ENCODE measurements around the gene GPS1.

The GPS1 gene

DNA sequence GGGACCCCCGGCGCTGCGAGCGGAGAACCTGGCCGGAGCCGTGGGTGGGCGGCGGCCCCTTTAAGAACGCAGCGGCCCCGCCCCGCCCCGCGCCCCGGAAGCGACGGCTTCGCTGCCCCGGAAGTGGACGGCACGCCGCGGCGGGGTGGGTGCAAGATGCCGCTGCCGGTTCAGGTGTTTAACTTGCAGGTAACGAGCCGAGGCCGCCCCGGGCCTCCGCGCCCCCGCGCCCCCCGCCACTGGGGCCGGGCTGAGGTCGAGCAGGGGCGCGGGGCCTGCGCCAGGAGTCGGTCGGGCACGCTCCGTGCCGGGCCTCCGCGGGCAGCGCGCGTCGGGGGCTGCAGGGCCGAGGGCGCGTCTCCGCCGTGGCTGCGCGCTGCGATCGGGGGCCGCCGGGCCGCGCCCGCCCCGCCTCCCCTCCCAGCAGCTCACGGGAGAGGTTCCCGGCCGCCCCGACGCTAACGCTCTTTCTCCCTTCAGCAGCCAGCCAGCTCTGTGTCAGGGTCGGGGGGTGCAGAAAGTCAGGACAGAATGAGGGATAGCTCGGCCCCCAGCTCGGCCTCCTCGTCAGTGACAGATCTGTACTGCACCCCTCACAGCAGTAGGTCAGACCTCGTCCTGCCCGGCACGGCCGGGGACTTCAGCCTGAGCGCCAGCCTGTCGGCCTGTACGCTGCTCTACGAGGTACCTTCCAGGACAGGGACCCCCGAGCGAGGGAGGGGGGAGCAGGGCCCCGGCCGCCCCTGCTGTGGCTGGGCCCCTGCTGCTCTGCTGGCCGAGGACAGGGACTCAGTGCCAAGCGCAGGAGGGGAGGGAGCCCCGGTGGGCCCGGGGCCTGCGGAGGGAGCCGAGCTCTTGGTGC lies at the start of gene GPS1, which contains the start of gene RFNG:
GPS1 (plus strand) TSS at position 123 of the 862 bp plus-strand sequence; CDS start at position 157, 34 bp downstream.
RFNG (minus strand) TSS at position 36 of the 862 bp plus-strand sequence. CDS start 45 bp downstream, outside the sequence.
- peak; percentile 33 for DNase-seq

DNA sequence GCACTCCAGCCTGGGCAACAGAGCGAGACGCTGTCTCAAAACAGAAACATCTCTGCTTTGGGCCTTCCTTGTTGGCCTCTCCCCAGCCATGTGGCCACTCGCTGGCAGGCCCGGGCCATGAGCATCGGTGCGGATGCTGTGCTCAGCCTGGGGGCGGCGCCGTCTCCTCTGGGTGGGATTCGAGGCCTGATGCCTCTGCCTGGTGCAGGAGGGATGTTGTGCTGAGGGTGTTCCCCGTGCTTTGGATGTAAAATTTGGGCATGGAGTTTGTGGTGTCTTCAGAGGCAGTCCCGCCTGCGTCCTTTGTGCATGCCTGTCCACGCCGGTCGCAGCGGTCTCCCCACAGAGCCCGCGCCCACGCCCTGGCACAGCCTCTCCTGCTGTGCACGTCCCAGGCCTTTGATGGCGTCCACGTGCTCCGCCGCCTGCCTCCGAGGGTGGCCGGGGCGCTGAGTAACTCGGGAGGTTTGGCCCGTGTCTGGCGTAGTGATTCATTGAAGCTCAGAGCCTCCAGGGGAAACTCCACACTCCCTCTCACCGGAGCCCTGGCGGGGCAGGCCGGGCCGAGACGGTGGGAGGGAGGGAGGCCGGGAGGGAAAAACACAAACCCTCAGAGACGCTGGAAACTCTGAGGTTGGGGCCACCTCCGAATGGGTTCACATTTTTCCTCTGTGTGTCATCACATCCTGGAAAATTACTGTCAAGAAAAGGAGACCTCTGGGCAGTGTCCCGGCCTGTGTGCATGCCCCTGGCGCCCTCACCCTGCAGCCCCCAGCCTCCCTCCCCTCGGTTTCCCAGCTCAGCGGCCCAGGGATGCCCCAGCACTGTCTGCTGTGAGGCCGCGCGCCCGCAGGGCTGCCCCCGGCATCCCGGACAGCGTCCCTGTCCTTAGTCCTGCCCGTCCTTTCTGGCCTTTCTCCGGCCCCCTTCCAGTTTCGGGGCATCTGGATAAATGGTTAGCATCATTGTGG lies 48.0 kb upstream of the GPS1 start:
- DNase-seq = peak; percentile 97

DNA sequence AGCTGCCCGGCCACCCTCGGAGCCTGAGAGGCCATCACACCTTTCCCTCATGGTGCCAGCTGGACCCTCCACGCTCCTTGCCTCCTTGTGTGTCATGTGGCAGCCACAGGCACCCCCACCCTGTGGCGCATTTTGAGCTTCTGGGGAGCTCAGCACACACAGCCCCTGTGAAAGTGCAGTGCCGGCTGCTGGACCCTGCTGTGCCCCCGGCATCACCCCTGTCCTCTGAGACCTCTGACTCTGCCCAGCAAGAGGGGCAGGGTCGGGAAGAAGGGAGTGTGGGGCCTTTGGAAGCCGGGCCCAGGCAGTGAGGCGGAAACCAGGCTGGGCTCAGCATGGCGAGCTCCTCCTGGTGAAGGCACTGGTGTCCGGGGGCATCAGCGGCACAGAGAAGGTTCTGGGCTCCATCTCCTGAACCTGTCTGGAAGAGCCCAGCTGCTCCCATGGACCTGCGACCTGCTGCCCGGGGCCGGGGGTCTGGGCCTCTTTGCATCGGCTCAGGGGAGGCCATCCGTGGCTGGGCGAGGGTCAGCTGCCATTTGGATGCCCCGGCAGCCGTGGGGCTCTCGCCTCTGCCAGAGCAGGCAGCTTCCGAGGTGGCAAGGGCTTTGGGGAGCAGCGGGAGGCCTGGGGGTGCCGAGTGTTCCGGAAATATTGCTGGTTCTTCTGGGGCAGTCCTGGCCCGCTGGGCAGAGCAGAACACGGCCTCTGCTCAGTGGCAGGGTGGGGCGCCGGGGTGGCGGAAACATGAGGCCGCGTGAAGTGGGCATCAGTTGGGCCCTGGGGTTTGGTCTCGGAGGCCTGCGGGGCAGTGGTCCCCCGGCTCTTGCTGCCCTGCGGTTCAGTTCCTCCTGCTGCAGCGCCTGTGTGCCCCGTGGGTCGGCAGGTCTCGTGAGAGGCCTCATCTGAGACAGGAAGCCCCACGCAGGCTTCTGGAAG lies 46.9 kb upstream of the GPS1 start:
- DNase-seq = no peak

DNA sequence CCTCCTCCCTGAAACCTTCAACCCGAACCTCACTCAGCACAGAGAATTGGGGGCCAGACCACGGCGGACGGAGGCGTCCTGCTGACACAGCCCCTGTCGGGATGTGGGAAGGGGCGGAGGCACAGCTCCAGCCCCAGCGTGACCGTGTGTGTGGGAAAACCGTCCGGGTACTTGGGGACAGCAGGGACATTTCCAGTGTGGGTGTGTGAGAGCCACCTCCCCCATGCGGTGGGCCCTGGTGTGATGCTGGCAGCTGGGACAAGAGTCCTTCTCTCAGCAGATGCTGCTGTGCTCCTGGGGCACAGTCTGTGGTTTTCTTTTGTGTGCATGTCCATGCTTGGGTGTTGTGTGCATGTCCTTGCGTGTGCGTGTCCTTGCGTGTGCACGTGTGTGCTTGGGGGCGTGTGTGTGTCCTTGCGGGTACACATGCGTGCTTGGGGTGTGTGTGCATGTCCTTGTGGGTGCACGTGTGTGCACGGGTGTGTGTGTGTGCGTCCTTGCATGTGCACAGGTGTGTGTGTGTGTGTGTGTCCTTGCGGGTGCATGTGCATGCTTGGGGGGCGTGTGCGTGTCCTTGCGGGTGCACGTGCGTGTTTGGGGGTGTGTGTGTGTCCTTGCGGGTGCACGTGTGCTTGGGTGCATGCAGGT lies 45.9 kb upstream of the GPS1 start:
- no peak for DNase-seq

DNA sequence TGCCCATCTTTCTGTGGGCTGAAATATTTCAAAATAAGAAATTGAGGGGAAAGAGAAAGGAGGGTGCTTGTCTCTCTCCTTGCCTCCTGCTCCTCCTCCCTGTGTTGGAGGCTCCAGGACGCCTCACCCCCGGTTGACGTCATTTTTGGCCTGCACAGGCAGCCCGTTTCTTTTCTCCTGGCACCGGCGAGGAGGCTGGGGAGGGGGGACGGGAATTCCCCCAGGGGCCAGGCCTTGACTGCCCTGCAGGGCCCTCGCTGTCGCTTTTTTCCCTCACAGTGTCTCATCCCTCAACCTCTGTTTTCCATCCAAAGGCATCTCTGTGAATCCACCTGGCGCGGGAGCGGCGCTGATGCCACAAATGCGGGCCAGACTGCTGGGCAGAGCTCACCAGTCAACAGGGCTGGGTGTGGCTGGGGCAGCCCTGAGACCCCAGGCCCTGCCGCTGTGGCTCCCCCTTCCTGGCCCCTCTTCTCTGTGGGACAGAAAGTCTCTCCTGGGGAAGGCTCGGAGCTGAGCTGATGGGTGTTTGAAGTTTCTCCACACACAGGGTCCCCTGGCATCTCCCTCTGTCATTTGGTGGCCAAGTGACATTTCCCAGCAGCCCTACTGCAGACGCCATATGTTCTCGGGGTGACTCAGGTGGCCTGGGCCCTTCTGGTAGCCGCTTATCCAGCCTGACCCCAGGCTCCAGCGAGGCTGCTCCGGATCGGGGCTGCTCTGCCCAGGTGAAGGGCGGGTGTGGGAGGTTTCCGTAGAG lies 45.0 kb upstream of the GPS1 start:
- peak; percentile 59 for DNase-seq

DNA sequence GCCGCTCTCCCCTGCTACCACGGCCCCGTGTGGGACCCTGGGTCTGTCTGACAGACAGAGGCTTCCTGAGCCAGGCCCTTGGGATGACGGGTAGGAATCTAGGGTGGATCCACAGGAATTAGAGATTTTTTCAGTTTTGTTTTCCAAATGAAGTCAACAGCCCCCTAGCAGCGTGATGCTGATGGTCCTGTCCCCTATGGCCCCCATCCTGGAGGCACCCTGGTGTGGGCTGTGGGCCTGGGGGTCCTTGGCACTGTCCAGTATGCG lies 44.5 kb upstream of the GPS1 start:
- DNase-seq = no peak

DNA sequence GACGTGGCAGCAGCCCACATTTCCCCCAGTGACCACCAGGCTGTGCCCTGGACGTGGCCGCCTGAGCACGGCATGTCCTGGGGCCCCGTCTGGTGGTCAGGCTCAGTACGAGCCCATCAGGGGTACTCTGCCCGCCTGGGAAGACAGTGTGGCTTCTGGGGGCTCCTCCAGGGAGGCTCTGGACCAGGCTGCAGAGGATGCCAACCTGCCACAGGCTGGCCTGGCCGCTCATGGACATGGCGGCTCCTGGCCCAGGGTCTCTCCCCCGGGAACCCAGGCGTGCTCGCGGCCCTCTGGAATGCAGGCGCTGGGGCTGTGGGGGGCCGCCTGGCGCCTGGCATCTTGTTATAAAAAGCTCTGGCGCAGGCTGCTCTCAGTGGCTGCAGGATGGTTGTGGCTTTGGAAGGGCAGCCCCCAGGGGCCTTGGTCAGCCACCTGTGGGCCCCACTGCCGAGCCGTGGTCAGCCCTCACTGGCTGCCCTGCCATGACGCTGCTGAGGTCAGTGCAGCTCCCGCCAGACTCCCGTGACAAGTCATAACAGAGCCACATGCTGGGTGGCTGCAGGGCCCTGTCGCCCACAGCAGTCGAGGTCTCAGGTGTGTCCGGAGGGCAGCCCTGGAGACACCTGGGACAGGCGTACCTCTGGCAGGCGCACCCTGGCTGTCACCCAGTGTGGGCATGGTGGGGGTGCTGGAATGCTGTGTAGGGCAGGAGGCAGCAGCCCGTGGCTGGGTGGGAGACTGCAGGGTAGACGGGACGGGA lies 44.0 kb upstream of the GPS1 start:
- no peak for DNase-seq

DNA sequence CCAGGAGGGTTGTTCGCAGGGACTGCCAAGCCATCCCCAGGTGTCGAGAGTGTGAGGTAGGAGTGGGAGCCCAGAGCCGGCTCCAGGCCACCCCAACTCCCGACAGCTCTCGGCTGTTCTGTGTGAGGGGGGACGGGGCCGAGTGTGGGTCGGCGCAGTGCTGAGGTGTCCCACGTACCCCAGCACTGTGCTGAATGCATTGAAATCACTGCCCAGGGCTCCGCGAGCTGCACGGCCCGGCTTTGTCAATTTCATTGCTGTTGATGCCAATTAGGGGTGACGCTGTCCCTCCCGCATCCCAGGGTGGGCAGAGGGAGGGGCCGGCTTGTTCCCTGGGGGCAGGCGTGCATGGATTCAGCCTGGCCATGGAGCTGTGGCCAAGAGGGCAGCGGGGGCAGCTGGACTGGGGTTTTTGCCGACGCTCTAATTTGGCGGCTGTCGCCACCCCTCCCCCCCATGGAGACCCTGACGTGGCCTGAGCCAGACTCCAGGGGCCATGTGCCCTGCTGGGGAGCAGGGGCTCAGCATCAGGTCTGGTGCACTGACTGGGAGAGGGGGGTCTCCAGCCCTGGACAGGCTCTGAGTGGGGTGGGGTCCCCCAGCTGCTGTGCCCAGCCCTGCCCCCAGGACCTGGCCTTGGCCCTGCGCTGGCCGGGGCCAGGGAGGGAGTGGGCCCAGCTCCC lies 43.3 kb upstream of the GPS1 start:
- no peak for DNase-seq

DNA sequence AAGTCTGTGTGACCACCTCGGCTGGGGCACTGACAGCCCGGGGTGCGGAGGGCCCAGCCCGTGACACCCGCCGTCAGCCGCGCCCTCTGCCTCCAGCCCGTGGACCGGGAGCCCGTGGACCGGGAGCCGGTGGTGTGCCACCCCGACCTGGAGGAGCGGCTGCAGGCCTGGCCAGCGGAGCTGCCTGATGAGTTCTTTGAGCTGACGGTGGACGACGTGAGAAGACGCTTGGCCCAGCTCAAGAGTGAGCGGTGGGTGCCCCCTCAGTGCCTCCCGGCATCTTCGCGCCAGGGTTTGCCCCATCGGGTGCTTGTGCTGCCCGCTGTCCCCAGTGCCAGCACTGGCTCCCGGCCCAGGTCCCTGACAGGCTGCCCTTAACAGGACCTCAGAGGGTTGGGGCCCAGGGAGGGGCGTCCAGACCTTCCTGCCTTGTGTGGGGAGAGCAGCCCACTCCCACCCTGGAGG lies 42.7 kb upstream of the GPS1 start:
- DNase-seq = no peak

DNA sequence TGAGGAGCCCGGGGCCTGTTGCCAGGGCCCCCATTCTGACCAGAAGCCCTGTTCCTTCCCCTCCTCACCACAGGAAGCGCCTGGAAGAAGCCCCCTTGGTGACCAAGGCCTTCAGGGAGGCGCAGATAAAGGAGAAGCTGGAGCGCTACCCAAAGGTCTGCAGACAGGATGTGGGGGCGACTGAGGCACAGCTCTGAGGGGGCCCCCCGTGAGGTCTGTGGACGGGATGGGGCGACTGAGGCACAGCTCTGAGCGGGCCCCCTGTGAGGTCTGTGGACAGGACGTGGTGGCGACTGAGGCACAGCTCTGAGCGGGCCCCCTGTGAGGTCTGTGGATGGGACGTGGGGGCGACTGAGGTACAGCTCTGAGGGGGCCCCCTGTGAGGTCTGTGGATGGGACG lies 42.3 kb upstream of the GPS1 start:
- no peak for DNase-seq

DNA sequence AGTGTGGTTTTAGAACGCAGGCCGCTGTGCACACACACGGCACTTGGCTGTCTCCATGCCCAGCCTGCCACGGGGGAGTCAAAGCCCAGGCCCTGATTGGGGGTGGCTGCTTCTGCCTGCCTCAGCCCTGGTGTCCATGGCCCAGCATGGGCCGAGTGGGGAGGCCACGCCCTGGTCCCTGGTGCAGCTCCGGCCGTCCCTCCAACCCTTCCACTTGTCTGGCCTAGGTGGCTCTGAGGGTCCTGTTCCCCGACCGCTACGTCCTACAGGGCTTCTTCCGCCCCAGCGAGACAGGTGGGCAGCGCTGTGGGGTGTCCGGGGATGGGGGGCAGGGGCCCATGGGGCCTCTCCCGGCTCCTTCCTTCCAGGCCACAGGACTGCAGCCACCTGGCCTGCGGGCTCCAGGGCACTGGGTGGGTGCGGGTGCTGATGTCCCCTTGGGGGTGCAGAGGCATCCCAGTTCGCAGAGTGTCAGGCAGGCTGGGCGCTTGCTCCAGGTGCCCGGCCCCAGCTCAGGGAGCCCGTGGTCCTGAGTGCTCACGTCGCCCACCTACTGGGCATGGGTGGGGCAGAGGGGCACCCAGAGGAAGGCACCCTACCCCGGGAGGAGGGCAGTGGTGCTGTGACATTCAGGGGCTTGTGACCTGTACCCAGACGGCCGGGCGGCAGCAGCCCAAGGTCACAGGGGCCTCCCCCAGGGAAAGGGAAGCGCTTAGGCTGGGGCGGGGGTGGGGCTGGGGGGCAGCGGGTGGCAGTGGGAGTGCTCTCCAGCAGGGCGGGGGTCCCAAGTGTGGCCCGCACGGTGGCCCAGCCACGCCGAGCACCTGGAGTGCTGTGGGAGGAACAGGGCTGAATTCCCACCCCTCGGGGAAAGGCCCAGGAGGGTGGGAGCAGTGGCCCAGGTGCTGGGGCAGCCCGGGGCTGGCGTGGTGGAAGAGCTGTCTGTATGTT lies 40.8 kb upstream of the GPS1 start:
- DNase-seq = no peak

DNA sequence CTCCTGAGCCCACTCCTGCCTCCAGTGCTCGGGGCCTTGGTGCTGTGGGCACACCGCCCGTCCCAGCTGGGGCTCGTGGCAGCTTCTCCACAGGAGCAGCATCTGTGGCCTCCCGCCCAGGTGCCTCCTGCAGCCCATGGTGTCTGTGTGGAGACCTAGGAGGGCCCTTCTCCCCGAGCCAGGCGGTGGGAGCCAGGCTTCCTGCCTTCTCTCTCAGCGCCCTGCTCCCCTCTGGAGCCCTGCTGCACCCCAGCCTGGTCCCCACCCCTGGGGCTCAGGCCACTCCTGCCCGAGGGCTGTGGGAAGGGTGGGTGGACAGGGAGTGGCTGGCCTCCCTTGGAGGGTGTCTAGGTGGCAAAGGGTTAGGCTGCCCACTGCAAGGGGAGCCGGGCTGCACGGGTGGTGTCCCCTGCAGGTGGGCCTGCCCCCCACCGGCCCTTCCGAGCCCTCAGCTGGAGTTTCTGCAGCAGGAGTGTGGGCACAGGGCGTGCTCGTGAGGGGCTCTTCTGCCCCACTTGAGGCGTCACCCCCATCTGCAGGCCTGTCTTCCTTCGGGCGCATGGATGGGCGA lies 40.0 kb upstream of the GPS1 start:
- no peak for DNase-seq

DNA sequence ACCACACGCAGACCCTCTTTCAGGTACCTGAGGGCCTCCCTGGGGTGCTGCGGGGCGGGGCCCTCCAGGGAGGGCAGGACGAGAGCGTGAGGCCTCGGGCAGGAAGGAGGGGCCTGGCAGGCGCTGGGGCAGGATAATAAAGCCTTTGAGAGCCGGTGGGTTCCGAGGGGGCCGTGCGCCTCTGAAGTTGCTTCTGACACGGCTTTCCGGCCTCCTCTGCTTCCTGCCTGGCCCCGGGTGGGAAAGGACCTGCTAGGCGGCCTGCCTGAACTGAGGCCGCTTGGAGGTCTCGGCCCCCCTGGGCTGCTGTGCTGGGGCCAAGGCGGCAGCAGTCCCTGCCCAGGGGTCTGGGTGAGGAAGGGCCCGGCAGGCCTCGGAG lies 39.4 kb upstream of the GPS1 start:
- DNase-seq = no peak

DNA sequence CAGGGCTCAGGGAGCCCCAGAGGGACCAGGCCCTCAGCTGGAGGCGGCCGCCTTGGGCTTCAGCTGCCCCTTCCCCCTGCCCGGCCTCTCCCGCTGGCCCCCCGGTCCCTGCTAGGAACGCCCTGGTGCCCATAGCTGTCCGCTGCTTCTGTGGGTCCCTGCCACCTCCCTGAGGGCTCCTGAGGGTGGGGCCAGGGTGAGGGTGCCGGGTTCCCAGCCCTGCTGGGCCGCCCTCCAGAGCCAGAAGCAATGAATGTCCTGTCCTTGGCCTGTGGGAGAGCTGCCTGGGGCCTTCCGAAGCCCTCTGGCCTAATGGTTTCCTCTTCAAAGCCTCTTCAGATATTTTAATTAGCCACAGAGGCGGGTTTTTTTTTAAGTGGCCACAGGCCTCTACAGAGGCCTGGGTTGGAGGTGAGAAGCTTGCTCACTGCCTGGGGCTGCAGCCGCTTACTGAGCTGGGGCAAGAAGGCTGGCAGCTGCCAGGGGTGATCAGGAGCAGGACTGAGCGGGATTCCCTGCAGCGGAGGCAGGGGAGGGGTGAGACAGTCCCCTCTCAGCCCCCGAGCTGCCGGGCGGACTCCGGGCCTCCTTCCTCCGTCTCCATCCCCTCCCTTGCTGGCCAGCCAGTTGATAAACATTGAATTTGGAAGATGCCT lies 38.9 kb upstream of the GPS1 start:
- DNase-seq = no peak

DNA sequence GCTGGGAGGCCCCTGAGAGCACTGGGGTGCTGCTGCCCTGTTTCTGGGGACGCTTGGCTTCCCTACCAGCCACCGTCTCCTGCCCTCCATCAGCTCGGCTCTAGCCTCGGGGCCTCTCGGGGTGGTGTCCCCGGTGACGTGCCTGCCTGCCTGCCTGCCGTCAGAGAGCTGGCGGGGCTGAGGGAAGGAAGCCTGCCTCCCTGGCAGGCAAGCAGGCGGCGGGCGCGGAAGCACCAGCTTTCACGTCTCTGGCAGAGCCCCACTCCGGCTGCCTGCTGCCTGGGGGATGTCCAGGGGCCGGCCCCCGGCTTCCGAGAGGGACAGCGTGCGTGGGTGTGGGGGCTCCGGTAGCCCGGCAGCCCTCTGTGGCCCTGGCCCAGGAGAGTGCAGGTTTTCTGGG lies 38.4 kb upstream of the GPS1 start:
- DNase-seq = no peak

DNA sequence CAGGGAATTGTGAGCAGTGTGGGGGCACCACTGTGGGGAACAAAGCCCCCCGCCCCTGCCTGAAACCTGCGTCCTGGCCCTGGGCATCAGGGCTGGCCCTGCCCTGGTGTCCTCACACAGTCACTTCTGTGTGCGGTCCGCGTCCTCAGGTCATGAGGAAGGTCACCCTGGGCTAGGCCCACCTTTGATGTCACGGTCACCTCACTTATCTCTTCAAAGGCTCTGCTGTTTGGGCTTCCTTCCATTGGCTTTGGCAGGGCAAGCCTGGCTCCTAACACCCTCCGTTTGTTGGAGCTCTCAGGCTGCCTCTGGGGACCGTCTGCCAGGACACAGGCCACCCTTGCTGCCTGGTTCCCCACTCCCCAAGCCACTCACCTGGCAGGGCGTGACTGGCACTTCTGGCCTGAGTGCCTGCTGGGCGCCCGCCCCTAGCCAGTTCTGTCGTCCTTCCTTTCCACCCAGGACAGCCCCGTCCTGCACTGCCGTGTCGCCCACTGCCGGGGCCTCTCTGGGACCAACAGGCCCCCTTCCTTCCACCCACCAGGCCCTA lies 37.9 kb upstream of the GPS1 start:
- DNase-seq = no peak

DNA sequence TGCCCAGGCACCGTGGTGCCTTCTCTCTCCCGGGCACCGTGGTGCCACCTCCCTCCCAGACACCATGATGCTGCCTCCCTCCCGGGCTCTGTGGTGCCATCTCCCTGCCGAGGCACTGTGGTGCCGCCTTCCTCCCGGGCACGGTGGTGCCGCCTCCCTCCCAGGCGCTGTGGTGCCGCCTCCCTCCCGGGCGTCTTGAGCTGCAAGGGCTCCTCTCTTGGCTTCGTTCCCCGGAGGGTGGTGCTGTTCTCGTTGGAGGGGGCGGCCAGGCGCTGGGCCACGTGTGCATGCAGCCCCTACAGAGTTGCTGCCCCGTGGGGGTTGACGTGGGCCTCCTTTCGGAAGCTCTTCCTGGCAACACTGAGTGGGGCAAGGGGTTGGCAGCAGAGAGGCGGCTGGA lies 37.3 kb upstream of the GPS1 start:
- no peak for DNase-seq

DNA sequence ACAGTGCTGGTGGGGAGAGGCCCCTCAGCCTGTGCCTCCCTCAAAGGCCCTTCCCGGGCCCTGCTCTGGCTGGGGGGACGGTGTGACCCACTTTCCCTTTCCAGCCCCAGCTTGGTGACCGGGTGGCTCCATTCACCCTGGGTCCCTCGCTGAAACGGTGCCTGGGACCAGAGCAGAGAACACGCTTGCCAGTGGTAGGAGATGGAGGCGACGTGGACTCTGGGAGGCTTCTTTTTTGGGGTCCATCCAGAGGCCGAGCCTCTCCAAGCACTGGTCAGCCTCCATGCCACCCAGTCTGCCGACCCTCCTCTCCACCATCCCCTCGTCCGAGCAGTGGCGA lies 36.8 kb upstream of the GPS1 start:
- no peak for DNase-seq

Measured in fibroblast of upper back skin (primary cell).